A549 (cell line): ENCODE measurements around the gene KHDC4. TPM values are rescaled to one million over a fixed set of nuclear protein-coding genes. Genes with fewer than 3 reads are reported as not detected.

Source experiments
- ATAC-seq, 2 experiments: fragments of 200-7000 bp in 1 of 2; fragments of >200 bp in 1 of 2; cut with Nextera tagmentation in 1 of 2; cut with Tn5 transposase in 1 of 2; 3 replicates each; pipeline versions ENCODE4 v1.8.0 to v1.9.1; 2018 to 2020; ENCODE audit warnings: mild to moderate bottlenecking in 1 of 2, moderate library complexity in 1 of 2
- CTCF ChIA-PET: fragments of 300-600 bp; sonication (Branson Sonifier 250); formaldehyde crosslinking; extraction: SDS; loops from one replicate; lab custom pipeline; 2021; ENCODE audit warnings: antibody characterized with exemption, inconsistent platforms; lab: Yijun Ruan, JAX
- POLR2A ChIA-PET: fragments of 350-600 bp; formaldehyde crosslinking; extraction: SDS; loops from one replicate; lab custom pipeline; 2021; ENCODE audit warnings: antibody characterized with exemption, inconsistent platforms; lab: Yijun Ruan, JAX
- DNase-seq, 2 experiments: peaks; one replicate each; pipeline versions ENCODE4 v3.0.0 to v3.0.0-alpha.2; 2011 to 2016; ENCODE audit warnings: low read depth in 1 of 2, low spot score in 1 of 2
- FAIRE-seq: peaks from 2 replicates; lab custom pipeline; 2011; peaks lifted over from hg19 to GRCh38; lab: Jason Lieb, UNC
- H3K27ac ChIP-seq, 2 experiments: fragments of >200 bp; sonication (Bioruptor Twin); formaldehyde crosslinking; 3 replicates each; pipeline ENCODE4 v1.5.1; 2016 to 2017
- H3K4me1 ChIP-seq: fragments of >200 bp; sonication (Bioruptor Twin); formaldehyde crosslinking; 3 replicates; pipeline ENCODE4 v1.6.1; 2016
- H3K4me2 ChIP-seq: fragments of >200 bp; sonication (Bioruptor Twin); formaldehyde crosslinking; 3 replicates; pipeline ENCODE4 v1.6.1; 2016
- H3K4me3 ChIP-seq: fragments of >200 bp; sonication (Bioruptor Twin); formaldehyde crosslinking; 3 replicates; pipeline ENCODE4 v1.5.1; 2016
- H3K9me3 ChIP-seq: fragments of >200 bp; sonication (Bioruptor Twin); formaldehyde crosslinking; 3 replicates; pipeline ENCODE4 v1.6.1; 2016
- ATOH8 ChIP-seq: fragments of 250-450 bp; sonication (Bioruptor Pico); IDR thresholded peaks from 2 replicates; pipeline ENCODE4 v1.5.0; 2020; ENCODE audit warnings: low read depth, mild to moderate bottlenecking, moderate library complexity
- BCL3 ChIP-seq: fragments of >200 bp; sonication (Bioruptor Twin); formaldehyde crosslinking; IDR thresholded peaks from 3 replicates; pipeline ENCODE4 v1.6.1; 2016
- CBX2 ChIP-seq: fragments of 200-600 bp; sonication (generic); IDR thresholded peaks from 2 replicates; pipeline ENCODE4 v1.6.1; 2016; ENCODE audit warnings: low read depth, mild to moderate bottlenecking, borderline replicate concordance
- CBX8 ChIP-seq: fragments of 200-600 bp; sonication (generic); IDR thresholded peaks from 2 replicates; pipeline ENCODE4 v1.6.1; 2016
- CHD2 ChIP-seq: fragments of 150-350 bp; IDR thresholded peaks from 2 replicates; pipeline ENCODE4 v1.6.1; 2014; ENCODE audit warnings: low read length; ENCODE audit not compliant: partially characterized antibody
- E2F6 ChIP-seq: IDR thresholded peaks from 2 replicates; pipeline ENCODE4 v1.6.1; 2012; ENCODE audit warnings: low read depth, borderline replicate concordance
- ELK1 ChIP-seq: fragments of 150-350 bp; IDR thresholded peaks from 2 replicates; pipeline ENCODE4 v1.6.1; 2014; ENCODE audit warnings: low read depth, mild to moderate bottlenecking, low read length
- ESRRA ChIP-seq: fragments of 150-350 bp; IDR thresholded peaks from 2 replicates; pipeline ENCODE4 v1.6.1; 2014; ENCODE audit warnings: mild to moderate bottlenecking, low read length, borderline replicate concordance
- FOSB ChIP-seq: fragments of 250-450 bp; sonication (Bioruptor Pico); IDR thresholded peaks from 2 replicates; pipeline ENCODE4 v1.5.0; 2020; ENCODE audit warnings: mild to moderate bottlenecking, moderate library complexity
- FOSL2 ChIP-seq, 2 experiments: fragments of 450-650 bp in 1 of 2; fragments of >200 bp in 1 of 2; sonication (Bioruptor Twin) in 1 of 2; formaldehyde crosslinking; IDR thresholded peaks; 2 replicates each; pipeline versions ENCODE4 v1.5.0 to v1.6.1; 2016 to 2020; ENCODE audit warnings: mild to moderate bottlenecking in 1 of 2, moderate library complexity in 1 of 2
- FOXS1 ChIP-seq: fragments of 250-450 bp; sonication (Bioruptor Pico); IDR thresholded peaks from 2 replicates; pipeline ENCODE4 v1.5.0; 2020; ENCODE audit warnings: mild to moderate bottlenecking, moderate library complexity
- GATA3 ChIP-seq: IDR thresholded peaks from 2 replicates; pipeline ENCODE4 v1.6.1; 2012; ENCODE audit warnings: borderline replicate concordance
- HDAC2 ChIP-seq: fragments of 200-600 bp; sonication (generic); IDR thresholded peaks from 2 replicates; pipeline ENCODE4 v1.6.1; 2016
- HMGXB4 ChIP-seq: fragments of 250-450 bp; sonication (Bioruptor Pico); IDR thresholded peaks from 2 replicates; pipeline ENCODE4 v1.5.0; 2021; ENCODE audit warnings: mild to moderate bottlenecking, moderate library complexity, borderline replicate concordance
- HOXA7 ChIP-seq: fragments of 250-450 bp; sonication (Bioruptor Pico); IDR thresholded peaks from 2 replicates; pipeline ENCODE4 v1.5.0; 2020; ENCODE audit warnings: mild to moderate bottlenecking, moderate library complexity
- HOXB5 ChIP-seq: fragments of 250-450 bp; sonication (Bioruptor Pico); IDR thresholded peaks from 2 replicates; pipeline ENCODE4 v1.5.0; 2020; ENCODE audit warnings: mild to moderate bottlenecking, moderate library complexity
- JUN ChIP-seq, 2 experiments: fragments of >200 bp; sonication (Bioruptor Twin); formaldehyde crosslinking; IDR thresholded peaks; 2 replicates in 1 of 2; 3 replicates in 1 of 2; pipeline ENCODE4 v1.6.1; 2016 to 2017
- MAX ChIP-seq: IDR thresholded peaks from 2 replicates; pipeline ENCODE4 v1.6.1; 2012
- MAZ ChIP-seq: fragments of 150-350 bp; IDR thresholded peaks from 2 replicates; pipeline ENCODE4 v1.6.1; 2014; ENCODE audit warnings: antibody characterized with exemption, low read depth, low read length, borderline replicate concordance
- NPAS2 ChIP-seq: fragments of 250-450 bp; sonication (Bioruptor Pico); IDR thresholded peaks from 2 replicates; pipeline ENCODE4 v1.8.0; 2022; ENCODE audit warnings: mild to moderate bottlenecking, moderate library complexity, borderline replicate concordance
- NR3C1 ChIP-seq: fragments of >200 bp; sonication (Bioruptor Twin); formaldehyde crosslinking; IDR thresholded peaks from 3 replicates; pipeline ENCODE4 v1.6.1; 2017
- PBX3 ChIP-seq: IDR thresholded peaks from 2 replicates; pipeline ENCODE4 v1.6.1; 2012
- PHF8 ChIP-seq: fragments of 200-600 bp; sonication (generic); IDR thresholded peaks from 2 replicates; pipeline ENCODE4 v1.6.1; 2016; ENCODE audit warnings: low read depth, mild to moderate bottlenecking, antibody characterized with exemption, moderate library complexity, borderline replicate concordance
- POLR2A ChIP-seq: IDR thresholded peaks from 2 replicates; pipeline ENCODE4 v1.6.1; 2012; ENCODE audit warnings: mild to moderate bottlenecking, low read length
- RARB ChIP-seq: fragments of 250-450 bp; sonication (Bioruptor Pico); IDR thresholded peaks from 2 replicates; pipeline ENCODE4 v1.8.0; 2021; ENCODE audit warnings: mild to moderate bottlenecking, moderate library complexity
- RFX5 ChIP-seq: fragments of 450-650 bp; IDR thresholded peaks from 2 replicates; pipeline ENCODE4 v1.7.1; 2014; ENCODE audit warnings: antibody characterized with exemption, mild to moderate bottlenecking, moderate library complexity
- SREBF2 ChIP-seq: fragments of 450-650 bp; IDR thresholded peaks from 2 replicates; pipeline ENCODE4 v1.6.1; 2014; ENCODE audit warnings: mild to moderate bottlenecking, moderate library complexity
- ZSCAN20 ChIP-seq: fragments of 250-450 bp; sonication (Bioruptor Pico); IDR thresholded peaks from 2 replicates; pipeline ENCODE4 v1.8.0; 2022; ENCODE audit warnings: mild to moderate bottlenecking, moderate library complexity
- WGBS: methylation state at CpG from one replicate; pipeline ENCODE4 v1.1.6; 2017; ENCODE audit errors: missing lambda C conversion rate; 5-methylcytosine and 5-hydroxymethylcytosine counted together
- polyA plus RNA-seq, 4 experiments: library from polyadenylated mRNA; depleted of rRNA in 3 of 4; stranded (reverse); fragments of >200 nt; fragmentation: RNase III in 1 of 4; extraction: RNeasy Plus Mini Kit Qiagen cat#74134 plus additional on column Dnase treatment in 1 of 4; gene quantifications; 2 replicates in 3 of 4; 3 replicates in 1 of 4; pipeline ENCODE4 v1.2.3, GENCODE V29; 2011 to 2017

Gene KHDC4
- polyA plus RNA-seq, 2 of the 4 experiments (the other 2 are of a cell fraction): 37.7 to 72.3 TPM

- no peak overlapping the region for H3K4me2 ChIP-seq
- H3K4me1 ChIP-seq: peaks cover 59% of the 10 kb centered on the region
- POLR2A ChIA-PET: interaction anchor here (1.1 kb wide), 1 partner anchor 13 kb away, joined by 3 read pairs; no protein-coding TSS in a partner anchor
- FAIRE-seq: no peak
- CTCF ChIA-PET: interaction anchor here (1.2 to 6.4 kb wide), 4 partner anchors 14 to 31 kb away, joined by 3 to 40 read pairs (median 4); no protein-coding TSS in a partner anchor
- DNase-seq: no peak
- H3K27ac ChIP-seq: peak overlapping the region in 1 of 2 experiments; percentile 48; a peak in 1 of 6 replicates
- TF ChIP-seq ZSCAN20 (CRISPR knock-in tag) (no peak), RFX5 (no peak), ATOH8 (CRISPR knock-in tag) (no peak), POLR2A (no peak), NPAS2 (CRISPR knock-in tag) (no peak), HMGXB4 (CRISPR knock-in tag) (no peak), PBX3 (no peak), MAX (no peak), BCL3 (no peak), HOXA7 (CRISPR knock-in tag) (no peak), CHD2 (no peak), FOSB (no peak), NR3C1 (no peak), HDAC2 (no peak), RARB (CRISPR knock-in tag) (no peak), ELK1 (no peak), GATA3 (no peak), HOXB5 (CRISPR knock-in tag) (no peak), SREBF2 (no peak), PHF8 (no peak)
- TF ChIP-seq, all 56 proteins: peak for 0
- no peak for ATAC-seq
- Histone ChIP-seq H3K4me3 (no peak overlapping the region), H3K9me3 (no peaks in the 10 kb centered on the region)
- WGBS: 91% methylated on average over 2 of the region's 3 CpGs
These were observed 34.5 kb upstream of the KHDC4 start for GRCh38 chr1:155968670-155969069.

GRCh38 chr1:155968051-155968400 lies 33.8 kb upstream of the KHDC4 start:
- H3K4me1 ChIP-seq: peaks cover 63% of the 10 kb centered on the region
- H3K4me2 ChIP-seq: no peak overlapping the region
- DNase-seq (no peak), ATAC-seq (no peak), FAIRE-seq (no peak)
- no peak overlapping the region for H3K4me3 ChIP-seq
- ChIA-PET CTCF (interaction anchor here (0.6 to 6.4 kb wide), 9 partner anchors 10 to 99 kb away, joined by 3 to 40 read pairs (median 5); partner anchors contain the start of gene ARHGEF2), POLR2A (interaction anchor here (1.1 kb wide), 1 partner anchor 13 kb away, joined by 3 read pairs; no protein-coding TSS in a partner anchor)
- no peak overlapping the region; a peak in 1 of 6 replicates for H3K27ac ChIP-seq
- no peaks in the 10 kb centered on the region for H3K9me3 ChIP-seq
- WGBS: 92% methylated on average over 7 of the region's 7 CpGs
- TF ChIP-seq HOXB5 (CRISPR knock-in tag) (no peak), FOXS1 (no peak), NR3C1 (no peak), CBX2 (no peak), BCL3 (no peak), FOSL2 (IDR thresholded peaks at IDR 0.05) (no peak), FOSL2 (CRISPR knock-in tag; IDR thresholded peaks at IDR 0.05) (no peak), E2F6 (no peak), MAX (no peak), ESRRA (no peak), MAZ (no peak), JUN (IDR thresholded peaks at IDR 0.05) (no peak), CBX8 (no peak), POLR2A (no peak), ELK1 (no peak)
